Stomach (tissue), 4 donors: ENCODE measurements around the gene TNS2.

Experiments
- CTCF ChIP-seq, 7 experiments: fragments of 450-650 bp in 4 of 7; fragments of 200-600 bp in 3 of 7; sonication (generic) in 3 of 7; IDR thresholded peaks; one replicate each; pipeline ENCODE4 v1.5.1; 2016 to 2019; ENCODE audit warnings: antibody characterized with exemption in 7 of 7, control low read depth in 2 of 7, mild to moderate bottlenecking in 1 of 7
- POLR2A ChIP-seq, 4 donors: fragments of 450-650 bp; IDR thresholded peaks; one replicate each; pipeline ENCODE4 v1.6.1; 2016; ENCODE audit warnings: antibody characterized with exemption in 4 of 4, control low read depth in 2 of 4, mild to moderate bottlenecking in 1 of 4, moderate library complexity in 1 of 4

GRCh38 chr12:53064613-53065436, 15.0 kb downstream of the TNS2 start:
- TF ChIP-seq CTCF (IDR thresholded peaks at IDR 0.05) (no peak), POLR2A (IDR thresholded peaks at IDR 0.05) (no peak)
